Astrocyte (in vitro differentiated cells and primary cell): ENCODE results near the gene CSMD2. TPM values are rescaled to one million over a fixed set of nuclear protein-coding genes. Genes with fewer than 3 reads are reported as not detected.

Source experiments
- DNase-seq: peaks from one replicate; pipeline ENCODE4 v3.0.0-alpha.2; 2010; ENCODE audit warnings: low read depth
- FAIRE-seq: peaks from 2 replicates; lab custom pipeline; 2011; peaks lifted over from hg19 to GRCh38; lab: Jason Lieb, UNC
- H2AFZ ChIP-seq: 2 replicates; pipeline ENCODE4 v1.6.0; 2012; ENCODE audit warnings: low read depth, low read length, inconsistent platforms
- H3K27ac ChIP-seq: 2 replicates; pipeline ENCODE4 v1.5.1; 2011; ENCODE audit warnings: low read depth, low read length, inconsistent platforms
- H3K27me3 ChIP-seq: 2 replicates; pipeline ENCODE4 v1.6.0; 2011; ENCODE audit warnings: low read length, inconsistent platforms; ENCODE audit not compliant: insufficient read depth
- H3K36me3 ChIP-seq: 2 replicates; pipeline ENCODE4 v1.5.1; 2011; ENCODE audit warnings: low read length, inconsistent platforms; ENCODE audit not compliant: insufficient read depth
- H3K4me1 ChIP-seq: 2 replicates; pipeline ENCODE4 v1.5.1; 2011; ENCODE audit warnings: low read length, inconsistent platforms; ENCODE audit not compliant: insufficient read depth
- H3K4me2 ChIP-seq: 2 replicates; pipeline ENCODE4 v1.6.0; 2012; ENCODE audit warnings: low read length, inconsistent platforms
- H3K4me3 ChIP-seq: 2 replicates; pipeline ENCODE4 v1.5.1; 2011; ENCODE audit warnings: low read depth, mild to moderate bottlenecking, low read length, inconsistent platforms; ENCODE audit not compliant: insufficient read depth
- H3K79me2 ChIP-seq: 2 replicates; pipeline ENCODE4 v1.6.0; 2012; ENCODE audit warnings: mild to moderate bottlenecking, low read length, inconsistent platforms; ENCODE audit not compliant: insufficient read depth
- H3K9ac ChIP-seq: 2 replicates; pipeline ENCODE4 v1.6.0; 2012; ENCODE audit warnings: mild to moderate bottlenecking, low read length, inconsistent platforms
- H3K9me3 ChIP-seq: 2 replicates; pipeline ENCODE4 v1.5.1; 2012; ENCODE audit warnings: low read depth, mild to moderate bottlenecking, low read length, inconsistent platforms; ENCODE audit not compliant: insufficient read depth
- H4K20me1 ChIP-seq: 2 replicates; pipeline ENCODE4 v1.6.0; 2012; ENCODE audit warnings: low read length, inconsistent platforms; ENCODE audit not compliant: insufficient read depth
- H3K27ac Mint-ChIP-seq: one replicate; pipeline ENCODE4 v1.8.0; 2021; ENCODE audit warnings: mild to moderate bottlenecking, mixed read lengths; ENCODE audit not compliant: unreplicated experiment
- H3K27me3 Mint-ChIP-seq: one replicate; pipeline ENCODE4 v1.8.0; 2021; ENCODE audit warnings: low read depth, mixed read lengths; ENCODE audit not compliant: unreplicated experiment
- H3K36me3 Mint-ChIP-seq: one replicate; pipeline ENCODE4 v1.8.0; 2021; ENCODE audit warnings: low read depth, mixed read lengths; ENCODE audit not compliant: unreplicated experiment
- H3K4me1 Mint-ChIP-seq: one replicate; pipeline ENCODE4 v1.8.0; 2021; ENCODE audit warnings: low read depth, mixed read lengths; ENCODE audit not compliant: unreplicated experiment
- H3K4me3 Mint-ChIP-seq: one replicate; pipeline ENCODE4 v1.8.0; 2021; ENCODE audit warnings: mild to moderate bottlenecking, moderate library complexity, mixed read lengths; ENCODE audit not compliant: unreplicated experiment
- H3K9me3 Mint-ChIP-seq: one replicate; pipeline ENCODE4 v1.8.0; 2021; ENCODE audit warnings: mild to moderate bottlenecking, mixed read lengths; ENCODE audit not compliant: unreplicated experiment
- EZH2 ChIP-seq: IDR thresholded peaks from 2 replicates; pipeline ENCODE4 v1.6.1; 2012; ENCODE audit warnings: mild to moderate bottlenecking, low read length, inconsistent platforms; ENCODE audit not compliant: insufficient read depth
- total RNA-seq: library from RNA; stranded (reverse); gene quantifications from 2 replicates; pipeline ENCODE4 v1.2.1, GENCODE V29; 2021
- TF ChIP-seq, protein P1 (sequence below): IDR thresholded peaks from 2 replicates; pipeline ENCODE4 v1.5.1; 2011; ENCODE audit warnings: low read depth, mild to moderate bottlenecking, inconsistent platforms, low read length, moderate library complexity; ENCODE audit not compliant: insufficient read depth

Gene CSMD2
- total RNA-seq, 1 donor from 2014 or later = 11.1 TPM

DNA sequence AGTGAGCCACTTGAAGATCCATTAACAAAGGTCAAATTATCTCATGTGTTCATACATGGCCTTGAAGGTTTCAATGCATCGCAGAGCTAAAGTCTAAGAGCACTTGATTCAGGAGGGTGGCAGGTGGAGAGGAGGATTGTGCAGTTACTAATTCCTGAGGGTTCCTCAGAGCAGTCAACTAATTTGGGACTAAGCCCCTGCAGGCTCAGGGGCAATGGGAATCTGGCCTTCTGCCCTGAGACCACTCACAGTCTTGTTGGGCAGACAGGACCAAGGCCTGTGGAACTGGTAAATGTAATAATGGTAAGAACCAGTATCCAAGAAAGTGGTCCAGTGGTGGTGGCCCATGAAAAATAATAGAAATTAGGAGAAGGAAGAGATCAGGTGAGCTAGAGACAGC lies 428.5 kb downstream of the CSMD2 start:
- no peaks in the 10 kb centered on the region for H3K79me2 ChIP-seq
- no peak for DNase-seq
- no peak for FAIRE-seq
- H3K9me3 ChIP-seq = no peaks in the 10 kb centered on the region
- H2AFZ ChIP-seq = no peak overlapping the region
- H3K4me3 Mint-ChIP-seq = no peak overlapping the region
- no peaks in the 10 kb centered on the region for H3K4me1 Mint-ChIP-seq
- no peaks in the 10 kb centered on the region for H3K27me3 ChIP-seq
- H3K36me3 ChIP-seq = peaks cover 7% of the 10 kb centered on the region
- no peak overlapping the region for H3K27ac ChIP-seq
- H4K20me1 ChIP-seq = no peaks in the 10 kb centered on the region
- H3K27me3 Mint-ChIP-seq = peaks cover 4% of the 10 kb centered on the region
- no peaks in the 10 kb centered on the region for H3K4me1 ChIP-seq
- peaks cover 27% of the 10 kb centered on the region for H3K36me3 Mint-ChIP-seq
- H3K4me2 ChIP-seq = no peak overlapping the region
- no peak overlapping the region for H3K27ac Mint-ChIP-seq
- H3K9ac ChIP-seq = no peak overlapping the region
- no peak overlapping the region for H3K4me3 ChIP-seq
- peaks cover 7% of the 10 kb centered on the region for H3K9me3 Mint-ChIP-seq
- TF ChIP-seq EZH2 = no peak
- TF ChIP-seq, protein P1, sequence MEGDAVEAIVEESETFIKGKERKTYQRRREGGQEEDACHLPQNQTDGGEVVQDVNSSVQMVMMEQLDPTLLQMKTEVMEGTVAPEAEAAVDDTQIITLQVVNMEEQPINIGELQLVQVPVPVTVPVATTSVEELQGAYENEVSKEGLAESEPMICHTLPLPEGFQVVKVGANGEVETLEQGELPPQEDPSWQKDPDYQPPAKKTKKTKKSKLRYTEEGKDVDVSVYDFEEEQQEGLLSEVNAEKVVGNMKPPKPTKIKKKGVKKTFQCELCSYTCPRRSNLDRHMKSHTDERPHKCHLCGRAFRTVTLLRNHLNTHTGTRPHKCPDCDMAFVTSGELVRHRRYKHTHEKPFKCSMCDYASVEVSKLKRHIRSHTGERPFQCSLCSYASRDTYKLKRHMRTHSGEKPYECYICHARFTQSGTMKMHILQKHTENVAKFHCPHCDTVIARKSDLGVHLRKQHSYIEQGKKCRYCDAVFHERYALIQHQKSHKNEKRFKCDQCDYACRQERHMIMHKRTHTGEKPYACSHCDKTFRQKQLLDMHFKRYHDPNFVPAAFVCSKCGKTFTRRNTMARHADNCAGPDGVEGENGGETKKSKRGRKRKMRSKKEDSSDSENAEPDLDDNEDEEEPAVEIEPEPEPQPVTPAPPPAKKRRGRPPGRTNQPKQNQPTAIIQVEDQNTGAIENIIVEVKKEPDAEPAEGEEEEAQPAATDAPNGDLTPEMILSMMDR = no peak

DNA sequence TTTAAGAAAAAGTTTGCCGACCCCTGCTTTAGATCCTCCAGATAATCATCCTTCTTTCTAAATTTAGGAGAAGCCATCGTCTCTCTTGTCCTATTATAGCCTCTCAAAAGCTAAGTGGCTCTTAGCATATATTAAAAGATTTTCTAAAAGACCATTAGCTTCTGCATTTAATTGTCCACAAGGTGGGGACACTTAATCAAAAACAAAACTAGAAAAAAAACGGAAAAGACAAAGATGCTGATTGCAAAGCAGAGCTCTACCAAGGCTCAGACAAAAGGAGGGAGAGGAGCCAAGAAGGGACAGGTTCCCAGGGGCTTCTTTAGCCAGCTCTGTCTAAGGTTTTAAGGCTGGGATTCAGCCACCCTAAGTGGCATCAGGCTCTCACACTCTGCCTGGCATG lies 429.4 kb downstream of the CSMD2 start:
- Histone ChIP-seq H3K36me3 (peaks cover 2% of the 10 kb centered on the region), H3K4me3 (no peak overlapping the region), H3K9ac (no peak overlapping the region), H3K79me2 (no peaks in the 10 kb centered on the region), H3K4me2 (no peak overlapping the region), H4K20me1 (no peaks in the 10 kb centered on the region), H3K27ac (no peak overlapping the region), H2AFZ (no peak overlapping the region), H3K9me3 (no peaks in the 10 kb centered on the region), H3K27me3 (no peaks in the 10 kb centered on the region), H3K4me1 (no peaks in the 10 kb centered on the region)
- Mint-ChIP-seq H3K36me3 (peaks cover 26% of the 10 kb centered on the region), H3K4me3 (no peak overlapping the region), H3K4me1 (no peaks in the 10 kb centered on the region), H3K27ac (no peak overlapping the region), H3K9me3 (peaks cover 6% of the 10 kb centered on the region), H3K27me3 (peaks cover 4% of the 10 kb centered on the region)
- no peak for TF ChIP-seq EZH2
- TF ChIP-seq, protein P1 = peak; percentile 38
- no peak for FAIRE-seq
- peak; percentile 9 for DNase-seq

DNA sequence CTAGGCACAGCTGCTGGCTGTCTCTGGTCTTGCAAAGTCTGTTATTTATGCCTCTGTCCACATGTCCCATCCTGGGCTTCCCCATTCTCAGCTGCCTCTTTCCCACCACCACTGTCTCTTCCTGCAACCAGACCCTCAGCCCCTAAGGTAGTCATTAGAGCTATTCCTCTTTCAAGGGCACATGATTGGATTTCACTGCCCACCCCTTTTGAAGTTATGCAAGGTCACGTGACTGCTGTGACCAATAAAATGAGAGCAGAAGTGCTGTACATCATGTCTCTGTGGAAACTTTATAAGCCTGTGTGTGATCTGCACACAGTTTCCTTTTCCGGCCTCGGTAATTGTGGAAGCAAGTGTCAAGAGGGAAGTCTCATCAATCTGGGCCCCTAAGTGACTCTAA lies 437.7 kb downstream of the CSMD2 start:
- no peak for DNase-seq
- H3K79me2 ChIP-seq = no peaks in the 10 kb centered on the region
- FAIRE-seq = no peak
- no peak overlapping the region for H3K27ac ChIP-seq
- no peaks in the 10 kb centered on the region for H3K9me3 ChIP-seq
- H3K9ac ChIP-seq = no peak overlapping the region
- H3K4me1 Mint-ChIP-seq = no peaks in the 10 kb centered on the region
- peaks cover 20% of the 10 kb centered on the region for H3K36me3 Mint-ChIP-seq
- H3K27me3 Mint-ChIP-seq = no peaks in the 10 kb centered on the region
- no peaks in the 10 kb centered on the region for H3K27me3 ChIP-seq
- TF ChIP-seq, protein P1 = no peak
- no peak for TF ChIP-seq EZH2
- H3K4me3 Mint-ChIP-seq = no peak overlapping the region
- peaks cover 4% of the 10 kb centered on the region for H3K9me3 Mint-ChIP-seq
- no peaks in the 10 kb centered on the region for H3K36me3 ChIP-seq
- no peaks in the 10 kb centered on the region for H3K4me1 ChIP-seq
- no peaks in the 10 kb centered on the region for H4K20me1 ChIP-seq
- no peak overlapping the region for H3K4me3 ChIP-seq
- H3K4me2 ChIP-seq = no peak overlapping the region
- H3K27ac Mint-ChIP-seq = no peak overlapping the region
- H2AFZ ChIP-seq = no peak overlapping the region
